ENCODE results near the gene ACAA1. TPM values are rescaled to one million over a fixed set of nuclear protein-coding genes. Genes with fewer than 3 reads are reported as not detected.

Gene ACAA1
- total RNA-seq, 1 experiment from 2014 or later: 44.3 TPM

DNA sequence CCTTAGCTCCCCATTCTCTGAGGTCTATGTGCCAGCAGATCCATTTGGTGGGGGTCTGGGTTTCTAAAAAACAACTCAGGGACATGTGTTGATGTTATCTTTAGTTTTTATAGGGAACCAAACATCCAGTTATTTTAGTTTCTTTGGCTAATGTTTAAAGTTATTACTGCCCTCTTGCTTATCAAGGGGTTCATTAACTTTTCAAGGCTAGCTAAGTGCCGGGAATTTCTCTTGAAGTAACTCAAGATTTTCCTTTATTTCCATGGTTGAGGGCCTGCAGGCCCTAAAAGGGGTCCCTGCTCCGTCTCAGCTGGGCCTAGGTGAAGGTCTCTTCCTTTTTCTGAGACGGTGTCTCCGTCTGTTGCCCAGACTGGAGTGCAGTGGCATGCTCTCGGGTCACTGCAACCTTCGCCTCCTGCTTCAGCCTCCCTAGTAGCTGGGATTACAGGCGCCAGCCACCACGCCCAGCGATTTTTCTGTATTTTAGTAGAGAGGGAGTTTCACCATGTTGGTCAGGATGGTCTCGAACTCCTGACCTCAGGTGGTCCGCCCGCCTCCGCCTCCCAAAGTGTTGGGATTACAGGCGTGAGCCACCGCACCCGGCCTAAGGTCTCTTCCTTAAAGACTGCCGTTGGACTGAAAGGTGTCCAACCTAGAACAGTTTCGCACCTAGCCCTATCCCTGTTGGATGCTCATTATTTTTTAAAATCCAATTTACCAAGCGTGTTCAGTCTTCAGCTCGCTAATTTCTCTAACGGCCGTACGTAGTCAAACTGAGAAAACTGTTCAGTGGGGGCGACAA is 27.1 kb upstream of the ACAA1 start:
- H4K8ac ChIP-seq (replicated peaks; ENCODE audit: insufficient read length, low read depth, low read length): no peak overlapping the region
- no peak overlapping the region for H4K91ac ChIP-seq (ENCODE audit: insufficient read length, low read depth, low read length)
- no peak overlapping the region for H3T11ph ChIP-seq (ENCODE audit: low read length)
- no peak overlapping the region for H4K5ac ChIP-seq (ENCODE audit: insufficient read length, low read depth, low read length)
- no peaks in the 10 kb centered on the region for H3K9me3 ChIP-seq (ENCODE audit: control insufficient read depth, low read depth, low read length)
- H3K56ac ChIP-seq (ENCODE audit: insufficient read length, low read depth, low read length): no peak overlapping the region
- peaks cover 0 to 4% (median 0%) of the 10 kb centered on the region in 3 experiments; a peak in 1 of 7 replicates for H3K36me3 Mint-ChIP-seq (ENCODE audit: insufficient read depth in 1 of 3, low read depth in 3 of 3)
- no peaks in the 10 kb centered on the region for H3K4me1 ChIP-seq (ENCODE audit: insufficient read depth, low read length)
- no peak overlapping the region for H2BK5ac ChIP-seq (ENCODE audit: insufficient read length, low read length)
- H2BK12ac ChIP-seq (ENCODE audit: insufficient read length, low read depth, low read length): no peak overlapping the region
- no peak overlapping the region for H3K27ac ChIP-seq (ENCODE audit: insufficient read length, low read depth, low read length)
- H3K4me2 ChIP-seq (ENCODE audit: insufficient read depth, insufficient read length, low read length): peak overlapping the region; percentile 69
- no CpG with 5 or more reads among the region's 24 CpGs for WGBS (ENCODE audit: extremely low coverage, insufficient read length, low lambda C conversion rate)
- H3K27me3 ChIP-seq (ENCODE audit: insufficient read depth, low read length): no peaks in the 10 kb centered on the region
- no peak for DNase-seq
- H2BK120ac ChIP-seq (ENCODE audit: low read depth, low read length, poor library complexity, severe bottlenecking): no peak overlapping the region
- H2AFZ ChIP-seq (ENCODE audit: low read length): no peak overlapping the region
- no peaks in the 10 kb centered on the region for H4K20me1 ChIP-seq (ENCODE audit: control insufficient read depth, insufficient read depth, insufficient read length)
- peak overlapping the region; percentile 93 to 99 for H3K4me3 Mint-ChIP-seq
- H3K18ac ChIP-seq (ENCODE audit: insufficient read length, low read depth, low read length): no peak overlapping the region
- peaks cover 3% of the 10 kb centered on the region for H3K23me2 ChIP-seq (ENCODE audit: insufficient read length, low read depth, low read length, poor library complexity, severe bottlenecking)
- no peak overlapping the region for H2BK20ac ChIP-seq (ENCODE audit: low read depth, low read length, poor library complexity, severe bottlenecking)
- H3K14ac ChIP-seq (ENCODE audit: insufficient read depth, low read length): no peak overlapping the region
- no peaks in the 10 kb centered on the region for H3K79me1 ChIP-seq (ENCODE audit: insufficient read depth, low read depth, low read length, poor library complexity, severe bottlenecking)
- H3K9me3 Mint-ChIP-seq: no peaks in the 10 kb centered on the region
- peaks cover 12% of the 10 kb centered on the region; the same call in 1 of the 2 replicates for H3K79me2 ChIP-seq (ENCODE audit: insufficient read depth, low read length)
- no peak overlapping the region for H3K23ac ChIP-seq (ENCODE audit: insufficient read length, low read depth, low read length)
- peak overlapping the region in 2 of 3 experiments; percentile 100; a peak in 2 of 7 replicates for H3K27ac Mint-ChIP-seq
- no peak overlapping the region for H2AK5ac ChIP-seq (ENCODE audit: insufficient read length, low read length)
- TF ChIP-seq, protein P1, sequence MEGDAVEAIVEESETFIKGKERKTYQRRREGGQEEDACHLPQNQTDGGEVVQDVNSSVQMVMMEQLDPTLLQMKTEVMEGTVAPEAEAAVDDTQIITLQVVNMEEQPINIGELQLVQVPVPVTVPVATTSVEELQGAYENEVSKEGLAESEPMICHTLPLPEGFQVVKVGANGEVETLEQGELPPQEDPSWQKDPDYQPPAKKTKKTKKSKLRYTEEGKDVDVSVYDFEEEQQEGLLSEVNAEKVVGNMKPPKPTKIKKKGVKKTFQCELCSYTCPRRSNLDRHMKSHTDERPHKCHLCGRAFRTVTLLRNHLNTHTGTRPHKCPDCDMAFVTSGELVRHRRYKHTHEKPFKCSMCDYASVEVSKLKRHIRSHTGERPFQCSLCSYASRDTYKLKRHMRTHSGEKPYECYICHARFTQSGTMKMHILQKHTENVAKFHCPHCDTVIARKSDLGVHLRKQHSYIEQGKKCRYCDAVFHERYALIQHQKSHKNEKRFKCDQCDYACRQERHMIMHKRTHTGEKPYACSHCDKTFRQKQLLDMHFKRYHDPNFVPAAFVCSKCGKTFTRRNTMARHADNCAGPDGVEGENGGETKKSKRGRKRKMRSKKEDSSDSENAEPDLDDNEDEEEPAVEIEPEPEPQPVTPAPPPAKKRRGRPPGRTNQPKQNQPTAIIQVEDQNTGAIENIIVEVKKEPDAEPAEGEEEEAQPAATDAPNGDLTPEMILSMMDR (conservative IDR thresholded peaks at IDR 0.05): no peak
- 0 out of 2 replicates have a peak, but pooled peaks cover 3% of the 10 kb centered on the region for H3K27me3 Mint-ChIP-seq (ENCODE audit: low read depth)
- H2BK15ac ChIP-seq (ENCODE audit: low read depth, low read length): no peak overlapping the region
- peaks cover 11 to 21% of the 10 kb centered on the region in 2 experiments for H3K4me1 Mint-ChIP-seq
- H3K4ac ChIP-seq (ENCODE audit: low read depth, low read length): no peak overlapping the region
- no peak overlapping the region for H3K9ac ChIP-seq (ENCODE audit: extremely low read depth, insufficient read length, low read length)
